ENCODE measurements around the gene EVL.
A peak's percentile ranks its signal among the peaks of the same experiment; 100 is the strongest.

EVL gene

GRCh38 chr14:100135073-100135472 is 69.9 kb downstream of the EVL start:
- H3K4me3 ChIP-seq (ENCODE audit: control insufficient read depth, low read depth, low read length): no peak overlapping the region
- no peak for TF ChIP-seq CTCF (conservative IDR thresholded peaks at IDR 0.05; ENCODE audit: control insufficient read depth, insufficient read depth, low read depth, low read length)
- no peak for DNase-seq (ENCODE audit: low read depth)

- no peak for TF ChIP-seq CTCF (conservative IDR thresholded peaks at IDR 0.05; ENCODE audit: control insufficient read depth, insufficient read depth, low read depth, low read length)
- no peak for DNase-seq (ENCODE audit: low read depth)
- H3K4me3 ChIP-seq (ENCODE audit: control insufficient read depth, low read depth, low read length): no peak overlapping the region
These were observed 70.6 kb downstream of the EVL start for GRCh38 chr14:100135784-100136183.

GRCh38 chr14:100137173-100137572 is 72.0 kb downstream of the EVL start:
- TF ChIP-seq CTCF (conservative IDR thresholded peaks at IDR 0.05; ENCODE audit: control insufficient read depth, insufficient read depth, low read depth, low read length): no peak
- DNase-seq (ENCODE audit: low read depth): no peak
- no peak overlapping the region for H3K4me3 ChIP-seq (ENCODE audit: control insufficient read depth, low read depth, low read length)

GRCh38 chr14:100138082-100138787 is 73.0 kb downstream of the EVL start:
- no peak for DNase-seq (ENCODE audit: low read depth)
- H3K4me3 ChIP-seq (ENCODE audit: control insufficient read depth, low read depth, low read length): no peak overlapping the region
- no peak for TF ChIP-seq CTCF (conservative IDR thresholded peaks at IDR 0.05; ENCODE audit: control insufficient read depth, insufficient read depth, low read depth, low read length)

- no peak for DNase-seq (ENCODE audit: low read depth)
- no peak overlapping the region for H3K4me3 ChIP-seq (ENCODE audit: control insufficient read depth, low read depth, low read length)
- no peak for TF ChIP-seq CTCF (conservative IDR thresholded peaks at IDR 0.05; ENCODE audit: control insufficient read depth, insufficient read depth, low read depth, low read length)
These were observed 73.7 kb downstream of the EVL start for GRCh38 chr14:100138955-100139354.

- TF ChIP-seq CTCF (conservative IDR thresholded peaks at IDR 0.05; ENCODE audit: control insufficient read depth, insufficient read depth, low read depth, low read length): no peak
- DNase-seq (ENCODE audit: low read depth): peak; percentile 25
- no peak overlapping the region for H3K4me3 ChIP-seq (ENCODE audit: control insufficient read depth, low read depth, low read length)
These were observed 75.3 kb downstream of the EVL start for GRCh38 chr14:100140452-100141078.

Measured in fibroblast of mammary gland (primary cell).